Left ventricle myocardium inferior (tissue), 1 donor: ENCODE measurements around the gene KCNMA1. TPM values are rescaled to one million over a fixed set of nuclear protein-coding genes. Genes with fewer than 3 reads are reported as not detected.

Source experiments
- DNase-seq: peaks from one replicate; pipeline ENCODE4 v3.0.0-alpha.2; 2020
- H3K27ac ChIP-seq: fragments of 200-600 bp; replicated peaks from 2 replicates; pipeline ENCODE4 v1.8.0; 2021
- H3K27me3 ChIP-seq: fragments of 200-600 bp; 2 replicates; pipeline ENCODE4 v1.8.0; 2021; ENCODE audit warnings: low read depth
- H3K36me3 ChIP-seq: fragments of 200-600 bp; 2 replicates; pipeline ENCODE4 v1.8.0; 2021
- H3K4me1 ChIP-seq: fragments of 200-600 bp; 2 replicates; pipeline ENCODE4 v1.8.0; 2021
- H3K4me3 ChIP-seq: fragments of 200-600 bp; 2 replicates; pipeline ENCODE4 v1.8.0; 2021; ENCODE audit warnings: mild to moderate bottlenecking, moderate library complexity
- H3K9me3 ChIP-seq: fragments of 200-600 bp; replicated peaks from 2 replicates; pipeline ENCODE4 v1.8.0; 2021
- CTCF ChIP-seq: fragments of 200-600 bp; IDR thresholded peaks from 2 replicates; pipeline ENCODE4 v1.8.0; 2021; ENCODE audit warnings: antibody characterized with exemption, mild to moderate bottlenecking, borderline replicate concordance
- intact Hi-C: fragments of 100-400 bp; cut with micrococcal nuclease; formaldehyde crosslinking; loops from one replicate; pipeline ENCODE4 v1.11.0; 2022
- total RNA-seq: library from RNA; stranded (reverse); fragmentation: NEBNext Ultra II Directional; extraction: Animal tissue kit (Norgen Biotek cat#: 25700); gene quantifications from one replicate; pipeline ENCODE4 v1.2.1, GENCODE V29; 2021
- donor health status: DM: no; HTN: yes; CAD: no; lungs with severe emphysema.

Gene KCNMA1
- total RNA-seq, 1 donor from 2014 or later, result 1.8 TPM

GRCh38 chr10:77301305-77301730 is 336.3 kb downstream of the KCNMA1 start:
- H3K27ac ChIP-seq, result no peak overlapping the region
- no peak for TF ChIP-seq CTCF
- peaks cover 96% of the 10 kb centered on the region for H3K27me3 ChIP-seq
- intact Hi-C loops, result no loop called here
- H3K9me3 ChIP-seq, result no peaks in the 10 kb centered on the region
- no peak for DNase-seq
- no peaks in the 10 kb centered on the region for H3K4me1 ChIP-seq
- no peak overlapping the region for H3K4me3 ChIP-seq
- no peaks in the 10 kb centered on the region for H3K36me3 ChIP-seq

- Histone ChIP-seq H3K9me3 (no peaks in the 10 kb centered on the region), H3K27me3 (peaks cover 96% of the 10 kb centered on the region), H3K36me3 (no peaks in the 10 kb centered on the region), H3K4me1 (no peaks in the 10 kb centered on the region), H3K4me3 (no peak overlapping the region), H3K27ac (no peak overlapping the region)
- intact Hi-C loops, result no loop called here
- DNase-seq, result no peak
- no peak for TF ChIP-seq CTCF
Measured at GRCh38 chr10:77300682-77301302, 336.8 kb downstream of the KCNMA1 start.

- H3K4me3 ChIP-seq, result no peak overlapping the region
- H3K27ac ChIP-seq, result no peak overlapping the region
- no peak for TF ChIP-seq CTCF
- H3K9me3 ChIP-seq, result no peaks in the 10 kb centered on the region
- no peaks in the 10 kb centered on the region for H3K36me3 ChIP-seq
- intact Hi-C loops, result no loop called here
- H3K4me1 ChIP-seq, result no peaks in the 10 kb centered on the region
- DNase-seq, result no peak
- peaks cover 91% of the 10 kb centered on the region for H3K27me3 ChIP-seq
Measured at GRCh38 chr10:77299320-77299719, 338.3 kb downstream of the KCNMA1 start.

GRCh38 chr10:77297393-77297739 is 340.2 kb downstream of the KCNMA1 start:
- Histone ChIP-seq H3K27me3 (peaks cover 91% of the 10 kb centered on the region), H3K9me3 (no peaks in the 10 kb centered on the region), H3K4me1 (no peaks in the 10 kb centered on the region)

GRCh38 chr10:77296534-77297392 is 340.8 kb downstream of the KCNMA1 start:
- peaks cover 91% of the 10 kb centered on the region for H3K27me3 ChIP-seq
- no peak for TF ChIP-seq CTCF
- H3K4me1 ChIP-seq, result no peaks in the 10 kb centered on the region

More at GRCh38 chr10:77297393-77297739, 340.2 kb downstream of the KCNMA1 start:
- H3K27ac ChIP-seq, result no peak overlapping the region
- no peak overlapping the region for H3K4me3 ChIP-seq
- no peaks in the 10 kb centered on the region for H3K36me3 ChIP-seq
- no peak for TF ChIP-seq CTCF
- no peak for DNase-seq
- intact Hi-C loops, result no loop called here

More at GRCh38 chr10:77296534-77297392, 340.8 kb downstream of the KCNMA1 start:
- no peak overlapping the region for H3K4me3 ChIP-seq
- no peaks in the 10 kb centered on the region for H3K9me3 ChIP-seq
- DNase-seq, result no peak
- no peaks in the 10 kb centered on the region for H3K36me3 ChIP-seq
- intact Hi-C loops, result no loop called here
- H3K27ac ChIP-seq, result no peak overlapping the region
